SK-N-SH (cell line): Measurements from ENCODE around the gene RC3H2. TPM values are rescaled to one million over a fixed set of nuclear protein-coding genes. Genes with fewer than 3 reads are reported as not detected.

ENCODE experiments used
- polyA plus RNA-seq, 3 experiments: library from polyadenylated mRNA; depleted of rRNA; stranded (reverse); fragments of >200 nt; gene quantifications; 2 replicates each; pipeline ENCODE4 v1.2.3, GENCODE V29; 2012
- small RNA-seq, 7 experiments: library from RNA; depleted of rRNA; stranded (forward); fragments of <200 nt; gene quantifications; one replicate each; pipeline ENCODE3, GENCODE V24; 2012

The RC3H2 gene
- polyA plus RNA-seq, 1 of the 3 experiments (the other 2 are of a cell fraction) = 12.4 TPM

Small RNAs within 50 kb of the gene (small RNA-seq; reads per million reads assigned to genes)
- 0 reads per million in 7 experiments for gene RNY1P15
- 22.4 to 628 (median 129) reads per million in 7 experiments for gene SNORD90

Other genes with a start within 250 kb of the RC3H2 start
- gene OR1B1, start 247.7 kb downstream of the RC3H2 start, polyA plus RNA-seq (2012; rRNA removed) = not detected in 2 replicates
- not detected in 2 replicates for gene OR1L1, start 243.6 kb downstream of the RC3H2 start, polyA plus RNA-seq (2012; rRNA removed)
- gene OR1L3, start 230.2 kb downstream of the RC3H2 start, polyA plus RNA-seq (2012; rRNA removed) = not detected in 2 replicates
- gene OR1L4, start 181.4 kb downstream of the RC3H2 start, polyA plus RNA-seq (2012; rRNA removed) = not detected in 2 replicates
- gene OR1L6, start 163.1 kb downstream of the RC3H2 start, polyA plus RNA-seq (2012; rRNA removed) = not detected in 2 replicates
- gene OR5C1, start 116.4 kb downstream of the RC3H2 start, polyA plus RNA-seq (2012; rRNA removed) = not detected in 2 replicates
- not detected in 2 replicates for gene OR1K1, start 105.2 kb downstream of the RC3H2 start, polyA plus RNA-seq (2012; rRNA removed)
- 11.9 and 12.1 TPM in 2 replicates for gene PDCL, start 76.8 kb downstream of the RC3H2 start, polyA plus RNA-seq (2012; rRNA removed)
- gene ZBTB6, start 8.0 kb upstream of the RC3H2 start, polyA plus RNA-seq (2012; rRNA removed) = 2.2 and 3.2 TPM in 2 replicates
- gene ZBTB26, start 26.2 kb upstream of the RC3H2 start, polyA plus RNA-seq (2012; rRNA removed) = 3.9 and 6.0 TPM in 2 replicates
- 20.2 and 29.2 TPM in 2 replicates for gene RABGAP1, start 35.7 kb upstream of the RC3H2 start, polyA plus RNA-seq (2012; rRNA removed)
- gene GPR21, start 128.3 kb upstream of the RC3H2 start, polyA plus RNA-seq (2012; rRNA removed) = not detected in 2 replicates